MCF 10A (cell line): ENCODE measurements around the gene CETP. TPM values are rescaled to one million over a fixed set of nuclear protein-coding genes. Genes with fewer than 3 reads are reported as not detected.

Source experiments
- BruUV-seq: library from RNA; stranded (reverse); fragments of 400-500 nt; replicated peaks from 2 replicates; lab custom pipeline; 2021; lab: Mats Ljungman, UMichigan
- CTCF ChIA-PET: fragments of 300-600 bp; sonication (Branson Sonifier 250); formaldehyde crosslinking; extraction: SDS; loops from one replicate; lab custom pipeline; 2021; ENCODE audit warnings: antibody characterized with exemption, inconsistent platforms; lab: Yijun Ruan, JAX
- POLR2A ChIA-PET: fragments of 300-600, 350-650 bp; sonication (Branson Sonifier 250); formaldehyde crosslinking; extraction: SDS; loops from one replicate; lab custom pipeline; 2020; ENCODE audit warnings: antibody characterized with exemption, inconsistent platforms; lab: Yijun Ruan, JAX
- DNase-seq: peaks from one replicate; pipeline ENCODE4 v3.0.0-alpha.2; 2018; ENCODE audit not compliant: unreplicated experiment
- H3K27ac Mint-ChIP-seq: one replicate; pipeline ENCODE4 v1.8.0; 2022; ENCODE audit warnings: mild to moderate bottlenecking, low read depth, mixed read lengths; ENCODE audit not compliant: unreplicated experiment
- H3K27me3 Mint-ChIP-seq: one replicate; pipeline ENCODE4 v1.8.0; 2022; ENCODE audit warnings: mixed read lengths; ENCODE audit not compliant: insufficient read depth, unreplicated experiment
- H3K36me3 Mint-ChIP-seq: one replicate; pipeline ENCODE4 v1.8.0; 2022; ENCODE audit warnings: mild to moderate bottlenecking, moderate library complexity, mixed read lengths; ENCODE audit not compliant: insufficient read depth, unreplicated experiment
- H3K4me1 Mint-ChIP-seq: one replicate; pipeline ENCODE4 v1.8.0; 2022; ENCODE audit warnings: mixed read lengths; ENCODE audit not compliant: insufficient read depth, unreplicated experiment
- H3K4me3 Mint-ChIP-seq: one replicate; pipeline ENCODE4 v1.8.0; 2022; ENCODE audit warnings: mild to moderate bottlenecking, moderate library complexity, mixed read lengths; ENCODE audit not compliant: unreplicated experiment
- H3K9me3 Mint-ChIP-seq: one replicate; pipeline ENCODE4 v1.8.0; 2022; ENCODE audit warnings: mixed read lengths; ENCODE audit not compliant: unreplicated experiment
- CTCF ChIP-seq: fragments of 200-600 bp; IDR thresholded peaks from one replicate; pipeline ENCODE4 v1.8.0; 2022; ENCODE audit warnings: antibody characterized with exemption, mild to moderate bottlenecking; ENCODE audit not compliant: unreplicated experiment
- intact Hi-C: fragments of 100-400 bp; cut with micrococcal nuclease; formaldehyde crosslinking; loops from 2 replicates; pipeline ENCODE4 v1.14.1; 2022
- total RNA-seq: library from RNA; stranded (reverse); gene quantifications from 2 replicates; pipeline ENCODE4 v1.2.3, GENCODE V29; 2022

Gene CETP
- total RNA-seq, 1 experiment from 2014 or later: not detected

- ChIA-PET CTCF (interaction anchor here (0.6 kb wide), 1 partner anchor 30 kb away, joined by 3 read pairs; no protein-coding TSS in a partner anchor), POLR2A (interaction anchor here (0.6 to 3.4 kb wide), 5 partner anchors 10 to 79 kb away, joined by 3 to 31 read pairs (median 4); partner anchors contain the start of gene HERPUD1)
- H3K9me3 Mint-ChIP-seq: no peaks in the 10 kb centered on the region
- BruUV-seq: no TSS peak
- no peaks in the 10 kb centered on the region for H3K27me3 Mint-ChIP-seq
- no peak overlapping the region for H3K27ac Mint-ChIP-seq
- H3K4me1 Mint-ChIP-seq: no peaks in the 10 kb centered on the region
- TF ChIP-seq CTCF: no peak
- no peak overlapping the region for H3K4me3 Mint-ChIP-seq
- DNase-seq: no peak
- intact Hi-C loops: no loop called here
- H3K36me3 Mint-ChIP-seq: peaks cover 49% of the 10 kb centered on the region
Observed at GRCh38 chr16:56947604-56947995, 14.2 kb upstream of the CETP start.

GRCh38 chr16:56948234-56948633, 13.5 kb upstream of the CETP start:
- no peak for DNase-seq
- Mint-ChIP-seq H3K36me3 (peaks cover 43% of the 10 kb centered on the region), H3K4me3 (no peak overlapping the region), H3K4me1 (no peaks in the 10 kb centered on the region), H3K9me3 (no peaks in the 10 kb centered on the region), H3K27me3 (no peaks in the 10 kb centered on the region), H3K27ac (peak overlapping the region; percentile 25)
- ChIA-PET CTCF (no interaction called here), POLR2A (interaction anchor here (1.2 to 3.4 kb wide), 3 partner anchors 11 to 21 kb away, joined by 3 to 31 read pairs (median 4); partner anchors contain the start of gene HERPUD1)
- no TSS peak for BruUV-seq
- intact Hi-C loops: no loop called here
- no peak for TF ChIP-seq CTCF

- Mint-ChIP-seq H3K27me3 (no peaks in the 10 kb centered on the region), H3K4me3 (no peak overlapping the region), H3K36me3 (peaks cover 25% of the 10 kb centered on the region), H3K27ac (no peak overlapping the region), H3K9me3 (no peaks in the 10 kb centered on the region), H3K4me1 (no peaks in the 10 kb centered on the region)
- CTCF ChIA-PET: interaction anchor here (0.6 kb wide), 1 partner anchor 11 kb away, joined by 3 read pairs; no protein-coding TSS in a partner anchor
- no peak for TF ChIP-seq CTCF
- POLR2A ChIA-PET: interaction anchor here (0.8 kb wide), 1 partner anchor 27 kb away, joined by 3 read pairs; no protein-coding TSS in a partner anchor
- no TSS peak for BruUV-seq
- DNase-seq: no peak
- intact Hi-C loops: no loop called here
Observed at GRCh38 chr16:56950051-56950450, 11.7 kb upstream of the CETP start.

GRCh38 chr16:56950455-56950854, 11.3 kb upstream of the CETP start:
- no peaks in the 10 kb centered on the region for H3K27me3 Mint-ChIP-seq
- peaks cover 21% of the 10 kb centered on the region for H3K36me3 Mint-ChIP-seq
- no peak for DNase-seq
- no TSS peak for BruUV-seq
- no peak for TF ChIP-seq CTCF
- no peaks in the 10 kb centered on the region for H3K4me1 Mint-ChIP-seq
- CTCF ChIA-PET: interaction anchor here (0.6 to 0.7 kb wide), 2 partner anchors 12 to 1293 kb away, joined by 3 read pairs; no protein-coding TSS in a partner anchor
- no peak overlapping the region for H3K4me3 Mint-ChIP-seq
- no peaks in the 10 kb centered on the region for H3K9me3 Mint-ChIP-seq
- POLR2A ChIA-PET: interaction anchor here (0.8 kb wide), 1 partner anchor 26 kb away, joined by 3 read pairs; no protein-coding TSS in a partner anchor
- H3K27ac Mint-ChIP-seq: no peak overlapping the region
- intact Hi-C loops: no loop called here
